ENCODE measurements around the gene MB21D2.

DNA sequence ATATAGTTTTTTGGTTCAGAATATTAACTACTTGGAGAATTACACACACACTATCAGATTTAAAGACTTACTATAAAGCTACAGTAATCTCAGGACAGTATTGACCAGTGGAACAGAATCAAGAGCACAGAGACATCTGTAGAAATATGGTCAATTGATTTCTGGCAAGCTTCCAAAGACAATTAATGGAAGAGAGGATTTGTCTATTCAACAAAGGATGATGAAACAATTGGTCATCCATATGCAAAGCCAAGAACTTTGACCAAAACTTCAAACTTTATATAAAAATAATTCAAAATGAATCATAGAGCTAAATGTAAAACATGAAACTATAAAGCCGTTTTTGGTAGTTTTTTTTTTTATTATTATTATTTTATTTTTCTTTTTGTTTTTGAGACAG lies 29.8 kb upstream of the MB21D2 start:
- TF ChIP-seq RAD21 (IDR thresholded peaks at IDR 0.05; ENCODE audit: low read depth): no peak
- TF ChIP-seq POLR2AphosphoS5 (IDR thresholded peaks at IDR 0.05; ENCODE audit: low read depth, low read length): no peak
- no peak for TF ChIP-seq CTCF (IDR thresholded peaks at IDR 0.05 in 2 of 3, conservative IDR thresholded peaks at IDR 0.05 in 1 of 3; ENCODE audit: borderline replicate concordance in 1 of 3, insufficient read depth in 1 of 3, low read depth in 2 of 3, low read length in 2 of 3)
- TF ChIP-seq ZNF274 (IDR thresholded peaks at IDR 0.05; ENCODE audit: low read depth, low read length): no peak
- TF ChIP-seq, protein P1, sequence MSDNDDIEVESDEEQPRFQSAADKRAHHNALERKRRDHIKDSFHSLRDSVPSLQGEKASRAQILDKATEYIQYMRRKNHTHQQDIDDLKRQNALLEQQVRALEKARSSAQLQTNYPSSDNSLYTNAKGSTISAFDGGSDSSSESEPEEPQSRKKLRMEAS (IDR thresholded peaks at IDR 0.05): no peak
- no peak for TF ChIP-seq ZFX (IDR thresholded peaks at IDR 0.05)
- no peak for TF ChIP-seq JUND (IDR thresholded peaks at IDR 0.05)
- TF ChIP-seq FOSL1 (IDR thresholded peaks at IDR 0.05; ENCODE audit: low read depth): no peak
- no peak for TF ChIP-seq REST (IDR thresholded peaks at IDR 0.05; ENCODE audit: low read depth)
- TF ChIP-seq, protein P2, sequence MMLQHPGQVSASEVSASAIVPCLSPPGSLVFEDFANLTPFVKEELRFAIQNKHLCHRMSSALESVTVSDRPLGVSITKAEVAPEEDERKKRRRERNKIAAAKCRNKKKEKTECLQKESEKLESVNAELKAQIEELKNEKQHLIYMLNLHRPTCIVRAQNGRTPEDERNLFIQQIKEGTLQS (IDR thresholded peaks at IDR 0.05): no peak
- no peak for TF ChIP-seq SP1 (IDR thresholded peaks at IDR 0.05; ENCODE audit: low read depth)
- no peak for TF ChIP-seq SIN3A (IDR thresholded peaks at IDR 0.05; ENCODE audit: low read depth)

Data from HCT116 (cell line).